Middle frontal gyrus (tissue), 1 donor: ENCODE results near the gene SMU1.
A peak's percentile ranks its signal among the peaks of the same experiment; 100 is the strongest.

Experiments
- DNase-seq: peaks from one replicate; pipeline ENCODE4 v3.0.0-alpha.2; 2015; ENCODE audit warnings: low spot score; ENCODE audit errors: extremely low spot score

The SMU1 gene

GRCh38 chr9:33046061-33046460 is 30.4 kb downstream of the SMU1 start:
- no peak for DNase-seq

GRCh38 chr9:33044677-33045282 is 31.7 kb downstream of the SMU1 start:
- DNase-seq: no peak

GRCh38 chr9:33044162-33044673 is 32.3 kb downstream of the SMU1 start:
- DNase-seq: peak; percentile 68

GRCh38 chr9:33043671-33044070 is 32.8 kb downstream of the SMU1 start:
- no peak for DNase-seq

GRCh38 chr9:33042473-33042872 is 34.0 kb downstream of the SMU1 start:
- no peak for DNase-seq

GRCh38 chr9:33041432-33042188 is 34.9 kb downstream of the SMU1 start:
- no peak for DNase-seq

- no peak for DNase-seq
Observed at GRCh38 chr9:33040792-33041431, 35.6 kb downstream of the SMU1 start.

- no peak for DNase-seq
Observed at GRCh38 chr9:33032865-33033264, 43.6 kb downstream of the SMU1 start.

- no peak for DNase-seq
Observed at GRCh38 chr9:33032292-33032691, 44.2 kb downstream of the SMU1 start.

GRCh38 chr9:33030285-33030684 is 46.2 kb downstream of the SMU1 start:
- no peak for DNase-seq

- DNase-seq: no peak
Observed at GRCh38 chr9:33029231-33029786, 47.2 kb downstream of the SMU1 start.

- DNase-seq: no peak
Observed at GRCh38 chr9:33025572-33026342, 50.7 kb downstream of the SMU1 start.

GRCh38 chr9:33024966-33025571 is 51.4 kb downstream of the SMU1 start, which contains the start of gene DNAJA1:
DNAJA1 (plus strand) TSS chr9:33025273; CDS start chr9:33026485, 1,212 bp downstream.
- peak; percentile 91 for DNase-seq

- no peak for DNase-seq
Observed at GRCh38 chr9:33024126-33024965, 52.1 kb downstream of the SMU1 start.

GRCh38 chr9:33023661-33024060 is 52.8 kb downstream of the SMU1 start:
- DNase-seq: no peak

- DNase-seq: no peak
Observed at GRCh38 chr9:33022755-33023154, 53.7 kb downstream of the SMU1 start.

GRCh38 chr9:33022303-33022702 is 54.2 kb downstream of the SMU1 start:
- DNase-seq: no peak

- no peak for DNase-seq
Observed at GRCh38 chr9:33019797-33020196, 56.7 kb downstream of the SMU1 start.

- no peak for DNase-seq
Observed at GRCh38 chr9:33017283-33018041, 59.0 kb downstream of the SMU1 start.
